Neural cell (in vitro differentiated cells): ENCODE measurements around the gene COPS4.
"Not testable (repeated sequence)": the region's sequence is repeated elsewhere in the genome, so short reads cannot be mapped to it uniquely, and the experiment has no call there.

Experiments used
- CTCF ChIP-seq: fragments of 450-650 bp; IDR thresholded peaks from 2 replicates; pipeline ENCODE4 v1.5.1; 2014; ENCODE audit warnings: antibody characterized with exemption, mild to moderate bottlenecking, moderate library complexity; ENCODE audit not compliant: poor library complexity, severe bottlenecking
- MXI1 ChIP-seq: fragments of 450-650 bp; conservative IDR thresholded peaks from 2 replicates; pipeline ENCODE4 v1.6.1; 2014; ENCODE audit warnings: antibody characterized with exemption, mild to moderate bottlenecking; ENCODE audit not compliant: poor library complexity, severe bottlenecking
- POLR2AphosphoS5 ChIP-seq: IDR thresholded peaks from 2 replicates; pipeline ENCODE4 v1.6.1; 2012
- SMC3 ChIP-seq: fragments of 450-650 bp; conservative IDR thresholded peaks from 2 replicates; pipeline ENCODE4 v1.6.1; 2014; ENCODE audit warnings: antibody characterized with exemption, mild to moderate bottlenecking, moderate library complexity; ENCODE audit not compliant: poor library complexity

- not testable (repeated sequence) for TF ChIP-seq CTCF, SMC3, POLR2AphosphoS5, MXI1
These were observed 11.4 kb upstream of the COPS4 start for GRCh38 chr4:83023599-83023998.
